ENCODE data around the gene SH3RF1. TPM values are rescaled to one million over a fixed set of nuclear protein-coding genes. Genes with fewer than 3 reads are reported as not detected.

SH3RF1 gene
- total and polyA plus RNA-seq, 4 donors: 1.8 to 7.9 (median 3.5) TPM

DNA sequence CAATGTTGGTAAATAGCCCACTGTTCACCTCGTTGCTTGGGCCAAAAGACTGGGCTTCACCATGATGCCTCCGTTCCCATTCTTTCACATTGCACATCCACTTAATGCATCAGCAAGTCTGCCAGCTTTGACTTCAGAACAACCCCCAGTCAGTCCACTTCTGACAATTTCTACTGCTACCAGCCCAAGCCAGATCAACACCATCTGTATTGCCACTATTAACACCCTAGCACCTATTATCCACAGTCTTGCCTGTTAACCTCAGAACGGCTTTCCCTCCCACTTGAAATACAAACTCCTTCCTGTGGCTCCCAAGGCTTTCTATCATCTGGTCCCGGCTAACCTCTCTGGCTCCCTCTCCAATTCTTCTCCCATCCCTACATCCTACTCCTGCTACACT lies 95.7 kb downstream of the SH3RF1 start:
- TF ChIP-seq FOXA1 (IDR thresholded peaks at IDR 0.05) (no peak), FOXA2 (IDR thresholded peaks at IDR 0.05) (no peak), GABPA (IDR thresholded peaks at IDR 0.05 in 1 of 2, conservative IDR thresholded peaks at IDR 0.05 in 1 of 2) (no peak), TAF1 (conservative IDR thresholded peaks at IDR 0.05) (no peak), RXRA (IDR thresholded peaks at IDR 0.05) (no peak), EGR1 (IDR thresholded peaks at IDR 0.05; ENCODE audit: low read depth in 2 of 2) (no peak), RAD21 (IDR thresholded peaks at IDR 0.05) (no peak), SP1 (IDR thresholded peaks at IDR 0.05) (no peak), MAX (IDR thresholded peaks at IDR 0.05) (no peak), NR2F2 (IDR thresholded peaks at IDR 0.05) (no peak), HNF4A (conservative IDR thresholded peaks at IDR 0.05) (no peak), HNF4G (IDR thresholded peaks at IDR 0.05) (no peak), CTCF (IDR thresholded peaks at IDR 0.05; ENCODE audit: low read depth, low read length, missing input control) (no peak), YY1 (IDR thresholded peaks at IDR 0.05) (no peak), JUND (IDR thresholded peaks at IDR 0.05) (no peak)
- TF ChIP-seq, protein P1, sequence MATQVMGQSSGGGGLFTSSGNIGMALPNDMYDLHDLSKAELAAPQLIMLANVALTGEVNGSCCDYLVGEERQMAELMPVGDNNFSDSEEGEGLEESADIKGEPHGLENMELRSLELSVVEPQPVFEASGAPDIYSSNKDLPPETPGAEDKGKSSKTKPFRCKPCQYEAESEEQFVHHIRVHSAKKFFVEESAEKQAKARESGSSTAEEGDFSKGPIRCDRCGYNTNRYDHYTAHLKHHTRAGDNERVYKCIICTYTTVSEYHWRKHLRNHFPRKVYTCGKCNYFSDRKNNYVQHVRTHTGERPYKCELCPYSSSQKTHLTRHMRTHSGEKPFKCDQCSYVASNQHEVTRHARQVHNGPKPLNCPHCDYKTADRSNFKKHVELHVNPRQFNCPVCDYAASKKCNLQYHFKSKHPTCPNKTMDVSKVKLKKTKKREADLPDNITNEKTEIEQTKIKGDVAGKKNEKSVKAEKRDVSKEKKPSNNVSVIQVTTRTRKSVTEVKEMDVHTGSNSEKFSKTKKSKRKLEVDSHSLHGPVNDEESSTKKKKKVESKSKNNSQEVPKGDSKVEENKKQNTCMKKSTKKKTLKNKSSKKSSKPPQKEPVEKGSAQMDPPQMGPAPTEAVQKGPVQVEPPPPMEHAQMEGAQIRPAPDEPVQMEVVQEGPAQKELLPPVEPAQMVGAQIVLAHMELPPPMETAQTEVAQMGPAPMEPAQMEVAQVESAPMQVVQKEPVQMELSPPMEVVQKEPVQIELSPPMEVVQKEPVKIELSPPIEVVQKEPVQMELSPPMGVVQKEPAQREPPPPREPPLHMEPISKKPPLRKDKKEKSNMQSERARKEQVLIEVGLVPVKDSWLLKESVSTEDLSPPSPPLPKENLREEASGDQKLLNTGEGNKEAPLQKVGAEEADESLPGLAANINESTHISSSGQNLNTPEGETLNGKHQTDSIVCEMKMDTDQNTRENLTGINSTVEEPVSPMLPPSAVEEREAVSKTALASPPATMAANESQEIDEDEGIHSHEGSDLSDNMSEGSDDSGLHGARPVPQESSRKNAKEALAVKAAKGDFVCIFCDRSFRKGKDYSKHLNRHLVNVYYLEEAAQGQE (IDR thresholded peaks at IDR 0.05): no peak
- TF ChIP-seq, protein P2, sequence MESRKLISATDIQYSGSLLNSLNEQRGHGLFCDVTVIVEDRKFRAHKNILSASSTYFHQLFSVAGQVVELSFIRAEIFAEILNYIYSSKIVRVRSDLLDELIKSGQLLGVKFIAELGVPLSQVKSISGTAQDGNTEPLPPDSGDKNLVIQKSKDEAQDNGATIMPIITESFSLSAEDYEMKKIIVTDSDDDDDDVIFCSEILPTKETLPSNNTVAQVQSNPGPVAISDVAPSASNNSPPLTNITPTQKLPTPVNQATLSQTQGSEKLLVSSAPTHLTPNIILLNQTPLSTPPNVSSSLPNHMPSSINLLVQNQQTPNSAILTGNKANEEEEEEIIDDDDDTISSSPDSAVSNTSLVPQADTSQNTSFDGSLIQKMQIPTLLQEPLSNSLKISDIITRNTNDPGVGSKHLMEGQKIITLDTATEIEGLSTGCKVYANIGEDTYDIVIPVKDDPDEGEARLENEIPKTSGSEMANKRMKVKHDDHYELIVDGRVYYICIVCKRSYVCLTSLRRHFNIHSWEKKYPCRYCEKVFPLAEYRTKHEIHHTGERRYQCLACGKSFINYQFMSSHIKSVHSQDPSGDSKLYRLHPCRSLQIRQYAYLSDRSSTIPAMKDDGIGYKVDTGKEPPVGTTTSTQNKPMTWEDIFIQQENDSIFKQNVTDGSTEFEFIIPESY (IDR thresholded peaks at IDR 0.05): no peak
- TF ChIP-seq, protein P3, sequence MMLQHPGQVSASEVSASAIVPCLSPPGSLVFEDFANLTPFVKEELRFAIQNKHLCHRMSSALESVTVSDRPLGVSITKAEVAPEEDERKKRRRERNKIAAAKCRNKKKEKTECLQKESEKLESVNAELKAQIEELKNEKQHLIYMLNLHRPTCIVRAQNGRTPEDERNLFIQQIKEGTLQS (IDR thresholded peaks at IDR 0.05): no peak
- Histone ChIP-seq H3K9me3 (ENCODE audit: control insufficient read depth in 4 of 4, low read length in 3 of 4) (no peaks in the 10 kb centered on the region), H3K36me3 (ENCODE audit: control insufficient read depth in 4 of 4, insufficient read depth in 3 of 4, low read depth in 1 of 4, low read length in 3 of 4) (no peaks in the 10 kb centered on the region), H3K4me1 (ENCODE audit: control insufficient read depth in 4 of 4, insufficient read depth in 4 of 4, low read length in 3 of 4) (peaks cover 2 to 10% (median 8%) of the 10 kb centered on the region in 4 donors), H3K4me3 (ENCODE audit: low read depth in 1 of 3, low read length in 3 of 3) (no peak overlapping the region), H3K27ac (ENCODE audit: low read depth in 1 of 2, low read length in 2 of 2) (no peak overlapping the region), H3K9ac (ENCODE audit: low read depth in 1 of 2, low read length in 2 of 2) (no peak overlapping the region), H3K27me3 (ENCODE audit: control insufficient read depth in 4 of 4, insufficient read depth in 4 of 4, low read length in 3 of 4) (no peaks in the 10 kb centered on the region)
- 96% methylated on average over 4 of the region's 4 CpGs for WGBS
- DNase-seq (ENCODE audit: low spot score): no peak

Measured in liver (tissue), 9 donors.